KMS-11 (cell line): ENCODE results near the gene NKAIN2.
"Not testable (repeated sequence)": the region's sequence is repeated elsewhere in the genome, so short reads cannot be mapped to it uniquely, and the experiment has no call there.

ENCODE experiments used
- H2AFZ ChIP-seq: fragments of 200-600 bp; sonication (generic); 2 replicates; pipeline ENCODE4 v1.6.1; 2016; ENCODE audit warnings: antibody characterized with exemption, mixed run types, low read depth
- H3K27ac ChIP-seq: fragments of 200-600 bp; sonication (generic); 2 replicates; pipeline ENCODE4 v1.6.1; 2016; ENCODE audit warnings: mild to moderate bottlenecking, mixed run types
- H3K27me3 ChIP-seq: fragments of 200-600 bp; sonication (generic); 2 replicates; pipeline ENCODE4 v1.6.1; 2017; ENCODE audit warnings: mild to moderate bottlenecking, low read depth, mixed run types, moderate library complexity; ENCODE audit not compliant: insufficient read depth
- H3K36me3 ChIP-seq: fragments of 200-600 bp; sonication (generic); 2 replicates; pipeline ENCODE4 v1.6.1; 2017; ENCODE audit warnings: mild to moderate bottlenecking, mixed run types; ENCODE audit not compliant: insufficient read depth
- H3K4me1 ChIP-seq: fragments of 200-600 bp; sonication (generic); 2 replicates; pipeline ENCODE4 v1.6.1; 2016; ENCODE audit warnings: mild to moderate bottlenecking, low read depth, mixed run types; ENCODE audit not compliant: poor library complexity, severe bottlenecking
- H3K4me2 ChIP-seq: fragments of 200-600 bp; sonication (generic); 2 replicates; pipeline ENCODE4 v1.7.0; 2016; ENCODE audit warnings: mild to moderate bottlenecking, mixed run types
- H3K4me3 ChIP-seq: fragments of 200-600 bp; sonication (generic); IDR thresholded peaks from 2 replicates; pipeline ENCODE4 v1.6.1; 2017; ENCODE audit warnings: low read depth, low read length, mixed read lengths; ENCODE audit not compliant: insufficient read depth
- H3K79me2 ChIP-seq: fragments of 200-600 bp; sonication (generic); 2 replicates; pipeline ENCODE4 v1.6.1; 2016; ENCODE audit warnings: low read depth, mixed run types; ENCODE audit not compliant: insufficient read depth
- H3K9ac ChIP-seq: fragments of 200-600 bp; sonication (generic); 2 replicates; pipeline ENCODE4 v1.6.1; 2016; ENCODE audit warnings: mild to moderate bottlenecking, mixed run types
- H4K20me1 ChIP-seq: fragments of 200-600 bp; sonication (generic); 2 replicates; pipeline ENCODE4 v1.6.1; 2016; ENCODE audit warnings: mild to moderate bottlenecking, mixed run types; ENCODE audit not compliant: insufficient read depth
- TF ChIP-seq, protein P1 (sequence below): fragments of 200-600 bp; sonication (generic); conservative IDR thresholded peaks from 2 replicates; pipeline ENCODE4 v1.6.1; 2017; ENCODE audit warnings: low read depth, mild to moderate bottlenecking, antibody characterized with exemption, low read length, moderate library complexity, mixed read lengths

Gene NKAIN2

DNA sequence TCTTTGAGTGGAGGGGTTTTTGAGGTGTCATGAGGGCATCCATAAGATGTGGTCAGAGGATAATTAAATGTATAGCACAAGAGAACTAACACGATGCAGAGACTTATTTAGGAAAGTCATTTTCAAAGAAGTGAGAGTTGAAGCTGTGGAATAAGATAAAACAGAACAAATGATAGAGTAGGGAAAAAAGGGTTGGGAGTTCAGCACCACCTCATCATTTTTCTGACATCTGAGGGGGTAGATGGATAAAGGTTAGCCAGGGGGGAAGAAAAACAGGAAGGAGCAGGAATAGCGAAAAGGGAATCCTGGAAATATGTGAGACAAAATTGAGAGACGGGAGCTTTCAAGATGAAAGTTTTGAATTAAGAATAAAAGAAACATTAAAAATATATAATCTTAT is 434.2 kb downstream of the NKAIN2 start:
- Histone ChIP-seq H3K27me3 (no peaks in the 10 kb centered on the region), H3K4me2 (no peak overlapping the region), H4K20me1 (no peaks in the 10 kb centered on the region), H3K4me3 (no peak overlapping the region), H3K27ac (no peak overlapping the region), H3K4me1 (no peaks in the 10 kb centered on the region), H2AFZ (no peak overlapping the region), H3K9ac (no peak overlapping the region), H3K79me2 (no peaks in the 10 kb centered on the region), H3K36me3 (no peaks in the 10 kb centered on the region)
- TF ChIP-seq, protein P1, sequence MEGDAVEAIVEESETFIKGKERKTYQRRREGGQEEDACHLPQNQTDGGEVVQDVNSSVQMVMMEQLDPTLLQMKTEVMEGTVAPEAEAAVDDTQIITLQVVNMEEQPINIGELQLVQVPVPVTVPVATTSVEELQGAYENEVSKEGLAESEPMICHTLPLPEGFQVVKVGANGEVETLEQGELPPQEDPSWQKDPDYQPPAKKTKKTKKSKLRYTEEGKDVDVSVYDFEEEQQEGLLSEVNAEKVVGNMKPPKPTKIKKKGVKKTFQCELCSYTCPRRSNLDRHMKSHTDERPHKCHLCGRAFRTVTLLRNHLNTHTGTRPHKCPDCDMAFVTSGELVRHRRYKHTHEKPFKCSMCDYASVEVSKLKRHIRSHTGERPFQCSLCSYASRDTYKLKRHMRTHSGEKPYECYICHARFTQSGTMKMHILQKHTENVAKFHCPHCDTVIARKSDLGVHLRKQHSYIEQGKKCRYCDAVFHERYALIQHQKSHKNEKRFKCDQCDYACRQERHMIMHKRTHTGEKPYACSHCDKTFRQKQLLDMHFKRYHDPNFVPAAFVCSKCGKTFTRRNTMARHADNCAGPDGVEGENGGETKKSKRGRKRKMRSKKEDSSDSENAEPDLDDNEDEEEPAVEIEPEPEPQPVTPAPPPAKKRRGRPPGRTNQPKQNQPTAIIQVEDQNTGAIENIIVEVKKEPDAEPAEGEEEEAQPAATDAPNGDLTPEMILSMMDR = no peak

DNA sequence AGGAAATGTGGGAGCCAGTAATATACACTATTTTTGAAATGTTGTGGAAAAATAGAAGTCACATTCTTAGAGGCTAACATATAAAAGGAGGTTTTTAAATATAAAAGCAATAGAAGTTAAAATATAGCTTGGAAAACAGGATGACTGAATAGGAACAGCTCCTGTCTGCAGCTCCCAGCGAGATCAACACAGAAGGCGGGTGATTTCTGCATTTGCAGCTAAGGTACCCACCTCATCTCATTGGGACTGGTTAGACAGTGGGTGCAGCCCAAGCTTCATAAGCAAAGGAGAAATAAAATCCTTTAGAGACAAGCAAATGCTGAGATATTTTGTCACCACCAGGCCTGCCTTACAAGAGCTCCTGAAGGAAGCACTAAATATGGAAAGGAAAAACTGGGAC is 434.7 kb downstream of the NKAIN2 start:
- not testable (repeated sequence) for H3K27me3 ChIP-seq, H3K27ac ChIP-seq, H3K36me3 ChIP-seq, H4K20me1 ChIP-seq, H2AFZ ChIP-seq, H3K4me3 ChIP-seq, H3K4me2 ChIP-seq, H3K79me2 ChIP-seq, H3K4me1 ChIP-seq, H3K9ac ChIP-seq

DNA sequence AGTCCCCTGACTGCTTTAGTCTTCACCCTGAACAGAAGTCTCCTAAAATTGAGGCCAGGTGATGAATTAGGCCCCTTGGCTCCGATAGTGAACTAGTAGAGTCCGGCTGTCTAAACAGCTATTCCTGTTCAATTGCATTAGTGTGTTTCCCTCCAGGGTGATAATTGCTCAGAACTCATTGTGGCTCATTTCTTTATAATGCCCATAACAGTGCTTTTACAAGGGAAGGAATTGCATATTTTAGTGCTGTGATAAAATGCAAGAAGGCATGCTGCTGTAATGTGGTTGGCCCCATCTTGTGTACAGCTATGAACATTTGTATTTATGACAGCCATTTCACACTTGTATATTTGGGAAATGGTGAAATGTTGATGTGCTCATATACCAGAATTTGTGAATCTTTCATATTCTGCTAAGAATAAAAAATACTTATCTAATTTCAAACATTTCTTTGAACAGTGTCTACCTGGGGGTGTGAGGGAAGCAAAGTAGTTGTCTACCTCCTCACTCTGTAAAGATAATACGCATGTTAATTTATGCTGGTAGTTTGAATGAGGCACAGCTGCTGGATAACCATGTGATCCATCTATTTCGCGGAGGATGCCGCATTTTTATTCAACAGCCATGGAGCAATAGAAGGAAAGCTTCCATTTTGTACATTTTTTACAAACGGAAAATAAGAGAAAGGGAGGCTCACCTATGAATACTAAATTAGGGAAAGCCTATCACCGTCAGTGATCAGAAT is 451.4 kb downstream of the NKAIN2 start:
- TF ChIP-seq, protein P1 = no peak
- no peak overlapping the region for H3K27ac ChIP-seq
- H3K4me1 ChIP-seq = no peaks in the 10 kb centered on the region
- H3K9ac ChIP-seq = no peak overlapping the region
- no peak overlapping the region for H3K4me3 ChIP-seq
- no peaks in the 10 kb centered on the region for H4K20me1 ChIP-seq
- H3K4me2 ChIP-seq = no peak overlapping the region
- no peaks in the 10 kb centered on the region for H3K79me2 ChIP-seq
- no peaks in the 10 kb centered on the region for H3K27me3 ChIP-seq
- no peaks in the 10 kb centered on the region for H3K36me3 ChIP-seq
- H2AFZ ChIP-seq = no peak overlapping the region

DNA sequence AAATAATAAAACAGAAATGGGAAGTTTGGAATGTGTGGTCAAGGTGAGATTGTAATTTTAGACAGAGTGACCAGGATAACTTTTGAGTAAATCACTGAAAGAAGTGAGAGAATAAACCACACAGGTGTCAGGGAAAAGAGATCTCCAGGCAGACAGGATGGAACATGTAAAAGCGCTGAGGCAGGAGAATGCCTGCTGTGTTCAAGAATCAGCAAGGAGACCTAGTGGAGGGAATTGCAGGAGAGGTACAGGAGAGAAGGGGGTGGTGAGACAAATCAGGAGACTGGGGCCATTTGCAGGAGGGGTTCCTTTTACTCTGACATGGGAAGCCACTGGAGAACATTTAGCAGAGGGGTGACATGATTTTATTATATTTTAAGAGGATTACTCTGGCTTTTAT is 456.7 kb downstream of the NKAIN2 start:
- Histone ChIP-seq H3K9ac (no peak overlapping the region), H3K27ac (no peak overlapping the region), H3K27me3 (no peaks in the 10 kb centered on the region), H4K20me1 (no peaks in the 10 kb centered on the region), H3K36me3 (no peaks in the 10 kb centered on the region), H3K4me1 (no peaks in the 10 kb centered on the region), H3K79me2 (no peaks in the 10 kb centered on the region), H3K4me3 (no peak overlapping the region), H2AFZ (no peak overlapping the region), H3K4me2 (no peak overlapping the region)
- TF ChIP-seq, protein P1 = no peak

DNA sequence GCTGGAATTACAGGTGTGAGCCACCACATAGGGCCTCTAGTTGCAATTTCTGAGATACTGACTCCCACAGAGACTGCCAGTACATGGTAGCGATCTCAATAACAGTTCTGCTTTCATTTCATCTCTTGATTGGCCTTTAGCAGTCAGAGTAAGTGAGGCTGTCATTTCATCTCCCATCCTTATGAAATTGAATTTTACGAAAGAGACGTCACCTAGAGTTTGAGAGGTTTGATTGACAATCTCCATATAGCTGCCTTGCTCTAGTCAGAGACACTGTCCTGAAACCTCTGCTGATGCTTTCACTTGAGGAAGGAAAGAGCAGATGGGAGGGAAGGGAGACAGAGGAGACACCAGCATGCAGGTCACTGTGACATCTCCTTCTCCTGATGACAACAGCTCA is 466.1 kb downstream of the NKAIN2 start:
- Histone ChIP-seq H4K20me1 (no peaks in the 10 kb centered on the region), H3K4me3 (no peak overlapping the region), H3K36me3 (no peaks in the 10 kb centered on the region)

More for the DNA sequence above, 466.1 kb downstream of the NKAIN2 start:
- H3K9ac ChIP-seq = no peak overlapping the region
- H3K4me1 ChIP-seq = no peaks in the 10 kb centered on the region
- H2AFZ ChIP-seq = no peak overlapping the region
- H3K4me2 ChIP-seq = no peak overlapping the region
- H3K79me2 ChIP-seq = no peaks in the 10 kb centered on the region
- no peaks in the 10 kb centered on the region for H3K27me3 ChIP-seq
- no peak overlapping the region for H3K27ac ChIP-seq
- TF ChIP-seq, protein P1 = no peak
